Astrocyte of the spinal cord (primary cell): ENCODE data around the gene KATNB1.

Experiments used
- DNase-seq: peaks from one replicate; pipeline ENCODE4 v3.0.0; 2011; ENCODE audit warnings: low read depth, low spot score
- H3K4me3 ChIP-seq: 2 replicates; pipeline ENCODE4 v1.5.1; 2011; ENCODE audit warnings: low read depth, mild to moderate bottlenecking, low read length, moderate library complexity
- in situ Hi-C: cut with HindIII; loops from 2 replicates; pipeline ENCODE4 v1.10.0; 2017; ENCODE audit warnings: low sequenced_read_pairs
- TF ChIP-seq, protein P1 (sequence below): IDR thresholded peaks from 2 replicates; pipeline ENCODE4 v1.5.1; 2012; ENCODE audit warnings: low read depth, mild to moderate bottlenecking, low read length, inconsistent platforms

Gene KATNB1

DNA sequence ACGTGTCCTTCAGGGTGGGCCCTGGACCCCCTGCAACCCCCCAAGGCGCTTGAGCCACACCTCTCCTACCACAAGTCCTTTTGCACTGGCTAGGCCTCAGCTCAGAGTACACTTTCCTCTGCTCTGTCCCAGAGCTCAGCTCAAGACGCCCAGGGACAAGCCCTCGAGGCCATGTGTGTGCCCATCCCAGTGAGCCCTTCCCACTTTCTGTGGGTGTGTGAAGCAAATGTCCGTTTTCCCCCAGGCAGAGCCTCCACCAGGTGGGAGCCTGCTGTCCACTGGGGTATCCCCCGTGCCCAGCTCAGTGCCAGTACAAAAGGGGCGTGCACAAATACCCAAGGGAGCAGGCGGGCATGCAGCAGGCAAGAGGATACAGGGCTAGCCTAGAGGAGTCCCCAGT lies 48.3 kb downstream of the KATNB1 start:
- TF ChIP-seq, protein P1, sequence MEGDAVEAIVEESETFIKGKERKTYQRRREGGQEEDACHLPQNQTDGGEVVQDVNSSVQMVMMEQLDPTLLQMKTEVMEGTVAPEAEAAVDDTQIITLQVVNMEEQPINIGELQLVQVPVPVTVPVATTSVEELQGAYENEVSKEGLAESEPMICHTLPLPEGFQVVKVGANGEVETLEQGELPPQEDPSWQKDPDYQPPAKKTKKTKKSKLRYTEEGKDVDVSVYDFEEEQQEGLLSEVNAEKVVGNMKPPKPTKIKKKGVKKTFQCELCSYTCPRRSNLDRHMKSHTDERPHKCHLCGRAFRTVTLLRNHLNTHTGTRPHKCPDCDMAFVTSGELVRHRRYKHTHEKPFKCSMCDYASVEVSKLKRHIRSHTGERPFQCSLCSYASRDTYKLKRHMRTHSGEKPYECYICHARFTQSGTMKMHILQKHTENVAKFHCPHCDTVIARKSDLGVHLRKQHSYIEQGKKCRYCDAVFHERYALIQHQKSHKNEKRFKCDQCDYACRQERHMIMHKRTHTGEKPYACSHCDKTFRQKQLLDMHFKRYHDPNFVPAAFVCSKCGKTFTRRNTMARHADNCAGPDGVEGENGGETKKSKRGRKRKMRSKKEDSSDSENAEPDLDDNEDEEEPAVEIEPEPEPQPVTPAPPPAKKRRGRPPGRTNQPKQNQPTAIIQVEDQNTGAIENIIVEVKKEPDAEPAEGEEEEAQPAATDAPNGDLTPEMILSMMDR, result no peak
- no peak overlapping the region for H3K4me3 ChIP-seq
- in situ Hi-C loops, result no loop called here
- no peak for DNase-seq

DNA sequence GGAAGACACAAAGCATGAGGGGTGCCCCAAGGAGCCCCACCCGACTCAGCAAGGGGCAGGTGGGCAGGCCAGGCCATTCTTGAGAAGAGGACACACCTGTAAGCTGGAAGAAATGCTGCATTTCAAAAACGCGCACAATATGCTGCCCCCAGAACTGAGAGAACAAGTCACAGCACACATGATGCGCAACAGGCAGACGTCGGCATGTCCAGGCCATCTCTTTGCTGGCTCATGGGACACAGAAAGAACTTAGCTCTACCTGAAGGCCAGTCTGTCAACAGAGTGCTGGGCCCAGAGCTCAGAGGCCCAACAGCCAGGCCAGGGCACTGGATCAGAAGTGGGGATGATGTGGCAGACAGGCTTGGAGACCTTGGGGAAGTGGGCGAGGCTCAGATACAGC lies 48.8 kb downstream of the KATNB1 start:
- in situ Hi-C loops, result no loop called here
- H3K4me3 ChIP-seq, result no peak overlapping the region
- TF ChIP-seq, protein P1, result no peak
- DNase-seq, result no peak

DNA sequence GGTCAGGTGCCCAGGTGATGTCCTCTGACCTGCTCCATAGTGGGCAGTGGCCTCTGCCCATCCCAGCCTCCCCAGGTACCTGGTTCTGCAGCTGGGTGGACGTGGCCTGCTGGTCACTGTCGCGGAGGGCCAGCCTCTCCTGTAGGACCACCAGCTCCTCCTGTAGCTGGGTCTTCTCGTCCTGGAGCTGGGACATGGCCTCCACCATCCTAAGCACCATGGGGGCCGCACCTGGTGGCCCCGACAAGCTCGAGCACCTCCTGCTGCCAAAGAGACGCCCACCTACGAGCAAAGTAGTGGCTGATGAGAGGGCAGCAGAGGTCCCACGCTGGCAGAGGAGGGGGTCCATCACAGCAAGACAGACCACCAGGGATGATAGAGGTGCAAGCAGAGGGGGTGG lies 49.8 kb downstream of the KATNB1 start:
- H3K4me3 ChIP-seq, result no peak overlapping the region
- no peak for DNase-seq
- in situ Hi-C loops, result no loop called here
- TF ChIP-seq, protein P1, result no peak

DNA sequence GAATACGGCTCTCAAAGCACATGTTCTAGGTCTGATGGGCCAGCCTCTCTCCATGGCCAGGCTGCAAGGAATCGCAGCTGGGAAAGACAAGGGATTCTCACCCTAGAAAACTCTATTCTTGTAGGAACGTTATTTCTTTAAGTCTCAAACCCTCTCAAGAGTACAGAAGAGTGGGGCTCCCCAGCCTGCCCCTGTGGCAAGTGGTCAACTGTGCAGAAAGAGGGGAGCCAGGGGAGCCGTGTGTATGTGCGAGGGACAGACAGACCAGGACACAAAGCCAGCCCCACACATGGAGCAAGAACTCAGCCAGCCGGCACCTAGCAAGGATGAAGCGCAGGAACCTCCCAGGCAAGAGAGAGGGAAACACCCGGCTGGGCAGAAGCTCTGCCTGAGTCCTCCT lies 50.4 kb downstream of the KATNB1 start:
- TF ChIP-seq, protein P1, result no peak
- in situ Hi-C loops, result no loop called here
- DNase-seq, result no peak
- no peak overlapping the region for H3K4me3 ChIP-seq

DNA sequence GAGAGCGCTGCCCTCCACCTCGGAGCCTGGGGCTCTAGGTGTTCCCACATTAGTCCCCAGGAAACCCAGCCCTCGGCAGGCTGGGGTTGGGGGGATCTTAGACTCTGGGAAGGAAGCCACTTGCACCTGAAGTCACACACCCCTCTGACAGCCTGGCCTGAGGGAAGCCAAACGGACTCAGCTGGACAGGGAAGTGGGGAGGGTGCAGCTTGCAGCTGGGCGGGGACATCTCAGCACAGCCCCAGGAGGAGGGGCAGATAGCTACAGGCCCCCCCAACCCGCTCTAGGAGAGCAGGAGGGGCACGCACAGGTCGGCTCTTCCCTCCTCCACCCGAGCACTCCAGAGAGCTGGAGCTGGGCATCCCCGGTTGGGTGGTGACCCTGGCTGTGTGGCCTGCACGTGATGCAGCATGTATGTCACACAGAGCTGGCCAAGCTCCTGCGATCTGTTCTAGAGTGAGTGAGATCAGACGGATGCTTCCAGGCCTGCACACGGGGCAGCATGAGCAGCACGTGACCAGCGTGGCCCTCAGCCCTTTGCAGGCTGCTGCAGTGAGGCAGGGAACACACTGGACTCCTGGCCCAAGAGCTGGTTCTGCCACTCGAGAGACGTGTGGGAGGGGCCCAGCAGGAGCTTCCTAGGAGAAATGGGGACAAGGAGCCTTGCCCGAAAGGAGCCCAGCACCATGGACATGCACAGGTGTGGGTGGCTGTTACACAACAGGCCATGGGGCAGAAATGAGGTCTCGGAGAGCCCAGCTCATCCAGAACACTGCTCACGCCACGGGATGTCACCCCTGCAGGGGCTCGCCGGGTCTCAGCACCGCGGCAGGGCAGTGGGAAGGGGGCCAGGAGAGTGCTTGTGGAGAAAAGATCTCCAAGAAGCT lies 51.3 kb downstream of the KATNB1 start:
- TF ChIP-seq, protein P1, result no peak
- in situ Hi-C loops, result no loop called here
- H3K4me3 ChIP-seq, result no peak overlapping the region
- no peak for DNase-seq

DNA sequence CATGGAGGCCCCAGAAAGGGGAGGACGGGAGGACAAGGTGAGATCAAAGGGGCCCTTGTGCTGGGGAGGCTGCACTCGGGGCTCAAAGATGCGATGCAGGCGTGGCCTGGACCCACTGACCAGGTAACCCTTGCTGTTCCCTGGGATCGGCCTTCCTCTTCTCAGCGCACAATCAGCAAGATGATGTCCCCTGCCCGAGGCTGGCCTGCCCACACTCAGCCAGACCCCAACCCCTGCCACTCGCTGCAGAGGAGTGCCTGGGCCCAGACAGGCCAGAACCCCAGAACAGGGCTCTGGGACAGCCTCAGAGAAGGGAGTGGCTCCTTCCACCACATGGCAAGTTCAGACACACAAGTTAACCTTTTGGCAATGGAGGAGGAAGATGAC lies 51.9 kb downstream of the KATNB1 start:
- no peak overlapping the region for H3K4me3 ChIP-seq
- TF ChIP-seq, protein P1, result no peak
- in situ Hi-C loops, result no loop called here
- no peak for DNase-seq
